Skeletal muscle tissue (tissue), 4 donors: ENCODE data around the gene CPM. TPM values are rescaled to one million over a fixed set of nuclear protein-coding genes. Genes with fewer than 3 reads are reported as not detected.
"Not testable (repeated sequence)": the region's sequence is repeated elsewhere in the genome, so short reads cannot be mapped to it uniquely, and the experiment has no call there.

Experiments used
- H3K27ac ChIP-seq: one replicate; pipeline ENCODE4 v1.7.0; 2013; ENCODE audit warnings: mild to moderate bottlenecking, low read depth, low read length, inconsistent platforms
- H3K27me3 ChIP-seq, 3 donors: one replicate each; pipeline ENCODE4 v1.7.0; 2013; ENCODE audit warnings: low read length in 3 of 3; ENCODE audit not compliant: control insufficient read depth in 3 of 3, insufficient read depth in 3 of 3
- H3K36me3 ChIP-seq, 3 donors: one replicate each; pipeline ENCODE4 v1.7.0; 2013; ENCODE audit warnings: low read length in 3 of 3; ENCODE audit not compliant: control insufficient read depth in 3 of 3, insufficient read depth in 3 of 3
- H3K4me1 ChIP-seq, 3 donors: one replicate each; pipeline ENCODE4 v1.7.0; 2013; ENCODE audit warnings: low read length in 3 of 3, mild to moderate bottlenecking in 3 of 3; ENCODE audit not compliant: control insufficient read depth in 3 of 3, insufficient read depth in 3 of 3
- H3K4me3 ChIP-seq, 3 donors: one replicate each; pipeline ENCODE4 v1.7.0; 2013; ENCODE audit warnings: low read length in 3 of 3
- H3K9ac ChIP-seq, 3 donors: one replicate each; pipeline ENCODE4 v1.7.0; 2013; ENCODE audit warnings: low read length in 3 of 3, mild to moderate bottlenecking in 3 of 3, moderate library complexity in 2 of 3, low read depth in 1 of 3
- H3K9me3 ChIP-seq, 3 donors: one replicate each; pipeline ENCODE4 v1.7.0; 2013; ENCODE audit warnings: low read length in 3 of 3; ENCODE audit not compliant: control insufficient read depth in 3 of 3
- total RNA-seq: library from RNA; depleted of rRNA; stranded (reverse); fragments of >200 nt; gene quantifications from one replicate; pipeline ENCODE4 v1.2.3, GENCODE V29; 2014
- donor health status: Osteomylitis.

The CPM gene
- total RNA-seq, 1 donor from 2014 or later = 2.1 TPM

GRCh38 chr12:68824131-68824530 is 108.8 kb downstream of the CPM start:
- no peaks in the 10 kb centered on the region for H3K27me3 ChIP-seq
- H3K4me3 ChIP-seq = no peak overlapping the region
- H3K36me3 ChIP-seq = peaks cover 33 to 80% (median 61%) of the 10 kb centered on the region in 3 donors
- H3K27ac ChIP-seq = no peak overlapping the region
- peaks cover 0 to 4% (median 0%) of the 10 kb centered on the region in 3 donors for H3K4me1 ChIP-seq
- no peak overlapping the region for H3K9ac ChIP-seq
- no peaks in the 10 kb centered on the region for H3K9me3 ChIP-seq

- H3K27ac ChIP-seq = no peak overlapping the region
- H3K4me1 ChIP-seq = peaks cover 0 to 4% (median 0%) of the 10 kb centered on the region in 3 donors
- H3K36me3 ChIP-seq = peaks cover 31 to 77% (median 61%) of the 10 kb centered on the region in 3 donors
- H3K9me3 ChIP-seq = no peaks in the 10 kb centered on the region
- no peak overlapping the region for H3K4me3 ChIP-seq
- H3K27me3 ChIP-seq = no peaks in the 10 kb centered on the region
- no peak overlapping the region for H3K9ac ChIP-seq
Observed at GRCh38 chr12:68823696-68824095, 109.3 kb downstream of the CPM start.

GRCh38 chr12:68821357-68822188 is 111.4 kb downstream of the CPM start:
- no peak overlapping the region for H3K4me3 ChIP-seq
- H3K27me3 ChIP-seq = no peaks in the 10 kb centered on the region
- no peaks in the 10 kb centered on the region for H3K9me3 ChIP-seq
- H3K27ac ChIP-seq = no peak overlapping the region
- peaks cover 0 to 4% (median 0%) of the 10 kb centered on the region in 3 donors for H3K4me1 ChIP-seq
- H3K9ac ChIP-seq = no peak overlapping the region
- H3K36me3 ChIP-seq = peaks cover 29 to 67% (median 61%) of the 10 kb centered on the region in 3 donors

GRCh38 chr12:68819481-68819880 is 113.5 kb downstream of the CPM start:
- not testable (repeated sequence) for H3K4me1 ChIP-seq, H3K27me3 ChIP-seq, H3K9ac ChIP-seq, H3K27ac ChIP-seq, H3K4me3 ChIP-seq, H3K9me3 ChIP-seq
- H3K36me3 ChIP-seq = peaks cover 22 to 59% (median 55%) of the 10 kb centered on the region in 3 donors

GRCh38 chr12:68815928-68816800 is 116.8 kb downstream of the CPM start:
- H3K27ac ChIP-seq = no peak overlapping the region
- H3K27me3 ChIP-seq = no peaks in the 10 kb centered on the region
- no peaks in the 10 kb centered on the region for H3K9me3 ChIP-seq
- H3K9ac ChIP-seq = no peak overlapping the region
- H3K4me1 ChIP-seq = peaks cover 2 to 6% (median 2%) of the 10 kb centered on the region in 3 donors
- H3K4me3 ChIP-seq = no peak overlapping the region
- H3K36me3 ChIP-seq = peaks cover 16 to 48% (median 44%) of the 10 kb centered on the region in 3 donors

- Histone ChIP-seq H3K4me1 (peaks cover 2 to 6% (median 2%) of the 10 kb centered on the region in 3 donors), H3K27ac (no peak overlapping the region), H3K36me3 (peaks cover 15 to 43% (median 37%) of the 10 kb centered on the region in 3 donors), H3K27me3 (no peaks in the 10 kb centered on the region), H3K9me3 (no peaks in the 10 kb centered on the region), H3K4me3 (no peak overlapping the region), H3K9ac (no peak overlapping the region)
Observed at GRCh38 chr12:68815232-68815927, 117.6 kb downstream of the CPM start.

- Histone ChIP-seq H3K9ac (no peak overlapping the region), H3K9me3 (no peaks in the 10 kb centered on the region), H3K27me3 (no peaks in the 10 kb centered on the region), H3K4me1 (peaks cover 2 to 6% (median 2%) of the 10 kb centered on the region in 3 donors), H3K36me3 (peaks cover 13 to 41% (median 31%) of the 10 kb centered on the region in 3 donors), H3K27ac (no peak overlapping the region), H3K4me3 (no peak overlapping the region)
Observed at GRCh38 chr12:68814490-68815231, 118.3 kb downstream of the CPM start.

GRCh38 chr12:68813242-68813593 is 119.8 kb downstream of the CPM start:
- Histone ChIP-seq H3K4me3 (no peak overlapping the region), H3K27me3 (no peaks in the 10 kb centered on the region), H3K4me1 (peaks cover 2 to 11% (median 7%) of the 10 kb centered on the region in 3 donors), H3K9me3 (no peaks in the 10 kb centered on the region), H3K36me3 (peaks cover 13 to 36% (median 28%) of the 10 kb centered on the region in 3 donors), H3K27ac (no peak overlapping the region), H3K9ac (no peak overlapping the region)

GRCh38 chr12:68812553-68813241 is 120.3 kb downstream of the CPM start:
- Histone ChIP-seq H3K4me3 (no peak overlapping the region), H3K9me3 (no peaks in the 10 kb centered on the region), H3K27me3 (no peaks in the 10 kb centered on the region), H3K36me3 (peaks cover 10 to 32% (median 28%) of the 10 kb centered on the region in 3 donors), H3K4me1 (peaks cover 2 to 13% (median 7%) of the 10 kb centered on the region in 3 donors), H3K27ac (no peak overlapping the region), H3K9ac (no peak overlapping the region)
